Thymus (tissue), 11 donors: ENCODE data around the gene RMI2. TPM values are rescaled to one million over a fixed set of nuclear protein-coding genes. Genes with fewer than 3 reads are reported as not detected.

Experiments used
- DNase-seq, 9 donors: peaks; one replicate each; pipeline ENCODE4 v3.0.0-alpha.2; 2013; ENCODE audit warnings: low spot score in 9 of 9, low read depth in 6 of 9, missing footprints in 1 of 9
- H3K27ac ChIP-seq, 2 donors: one replicate each; pipeline ENCODE4 v1.5.1; 2013; ENCODE audit warnings: control low read depth in 1 of 2, low read depth in 1 of 2, low read length in 1 of 2, mild to moderate bottlenecking in 1 of 2, moderate library complexity in 1 of 2
- H3K27me3 ChIP-seq, 2 donors: one replicate each; pipeline ENCODE4 v1.5.1; 2013; ENCODE audit warnings: low read length in 1 of 2; ENCODE audit not compliant: control insufficient read depth in 2 of 2, insufficient read depth in 1 of 2
- H3K36me3 ChIP-seq, 2 donors: one replicate each; pipeline ENCODE4 v1.5.1; 2013; ENCODE audit warnings: low read length in 1 of 2, mild to moderate bottlenecking in 1 of 2, moderate library complexity in 1 of 2; ENCODE audit not compliant: control insufficient read depth in 2 of 2, insufficient read depth in 2 of 2
- H3K4me1 ChIP-seq, 2 donors: one replicate each; pipeline ENCODE4 v1.5.1; 2013; ENCODE audit warnings: low read length in 2 of 2; ENCODE audit not compliant: control insufficient read depth in 2 of 2, insufficient read depth in 2 of 2
- H3K4me3 ChIP-seq, 2 donors: one replicate each; pipeline ENCODE4 v1.5.1; 2013; ENCODE audit warnings: low read length in 2 of 2, control low read depth in 1 of 2, mild to moderate bottlenecking in 1 of 2
- H3K9me3 ChIP-seq, 2 donors: one replicate each; pipeline ENCODE4 v1.5.1; 2013; ENCODE audit warnings: low read length in 1 of 2, mild to moderate bottlenecking in 1 of 2; ENCODE audit not compliant: control insufficient read depth in 2 of 2, insufficient read depth in 1 of 2
- WGBS: extraction: QIAGEN DNeasy Blood & Tissue Kit; methylation state at CpG from one replicate; pipeline ENCODE4 v1.1.7; 2013; 5-methylcytosine and 5-hydroxymethylcytosine counted together
- polyA plus RNA-seq: library from polyadenylated mRNA; stranded (reverse); fragments of 200-250 nt; gene quantifications from one replicate; pipeline ENCODE4 v1.2.3, GENCODE V29; 2013
- total RNA-seq: library from RNA; stranded (reverse); fragments of 120-200 nt; gene quantifications from one replicate; pipeline ENCODE4 v1.2.4, GENCODE V29; 2013
- donor health status: healthy.

Gene RMI2
- total and polyA plus RNA-seq, 2 donors = 15.6 to 29.2 TPM

- Histone ChIP-seq H3K9me3 (peaks cover 0 to 8% of the 10 kb centered on the region in 2 donors), H3K36me3 (no peaks in the 10 kb centered on the region), H3K4me1 (peaks cover 16 to 44% of the 10 kb centered on the region in 2 donors), H3K27ac (peak overlapping the region; percentile 15 to 56), H3K27me3 (no peaks in the 10 kb centered on the region), H3K4me3 (no peak overlapping the region)
- 94% methylated on average over 9 of the region's 9 CpGs for WGBS
- no peak for DNase-seq
Observed at GRCh38 chr16:11326084-11326736, 19.0 kb upstream of the RMI2 start.

- Histone ChIP-seq H3K9me3 (peaks cover 0 to 8% of the 10 kb centered on the region in 2 donors), H3K4me1 (peaks cover 16 to 44% of the 10 kb centered on the region in 2 donors), H3K36me3 (no peaks in the 10 kb centered on the region), H3K4me3 (no peak overlapping the region), H3K27ac (no peak overlapping the region), H3K27me3 (no peaks in the 10 kb centered on the region)
- DNase-seq = no peak
- WGBS = 97% methylated on average over 9 of the region's 9 CpGs
Observed at GRCh38 chr16:11326737-11327276, 18.5 kb upstream of the RMI2 start.

DNA sequence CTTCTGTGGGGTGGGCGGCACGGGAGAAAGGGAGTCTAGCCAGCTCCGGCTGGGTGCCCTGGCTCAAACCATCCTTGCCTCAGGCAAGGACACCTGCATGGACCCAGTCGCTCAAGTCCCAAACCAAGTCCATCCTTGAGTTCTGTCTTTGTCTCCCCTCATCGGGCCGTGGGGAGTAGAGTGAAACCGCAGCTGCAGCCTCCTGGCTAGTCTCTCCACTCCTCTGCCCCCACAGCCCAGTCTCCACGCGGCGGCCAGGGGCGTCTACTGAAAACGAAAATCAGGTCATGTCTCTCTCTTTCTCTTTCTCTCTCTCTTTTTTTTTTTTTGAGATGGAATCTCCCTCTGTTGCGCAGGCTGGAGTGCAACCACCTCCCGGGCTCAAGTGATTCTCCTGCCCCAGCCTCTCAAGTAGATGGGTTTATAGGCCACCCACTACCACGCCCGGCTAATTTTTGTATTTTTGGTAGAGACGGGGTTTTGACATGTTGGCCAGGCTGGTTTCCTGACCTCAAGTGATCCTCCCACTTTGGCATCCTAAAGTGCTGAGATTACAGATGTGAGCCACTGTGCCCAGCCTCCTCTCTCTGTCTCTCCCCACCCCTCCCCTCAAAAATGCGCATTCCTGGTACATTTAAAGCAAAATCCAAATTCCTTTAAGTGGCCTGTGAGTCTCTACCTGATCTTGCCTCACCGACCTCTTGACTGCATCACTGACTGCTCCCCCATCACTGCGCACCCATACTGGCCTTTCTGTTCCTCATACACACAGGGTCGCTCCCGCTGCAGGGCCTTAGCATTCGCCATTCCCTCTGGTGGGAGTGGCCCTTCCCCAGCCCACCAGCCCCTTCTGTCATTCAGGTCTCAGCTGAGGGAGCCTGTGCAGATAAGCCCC is 17.7 kb upstream of the RMI2 start:
- Histone ChIP-seq H3K27ac (no peak overlapping the region), H3K36me3 (no peaks in the 10 kb centered on the region), H3K4me1 (peaks cover 16 to 44% of the 10 kb centered on the region in 2 donors), H3K9me3 (peaks cover 0 to 8% of the 10 kb centered on the region in 2 donors), H3K27me3 (no peaks in the 10 kb centered on the region), H3K4me3 (no peak overlapping the region)
- DNase-seq = no peak
- 93% methylated on average over 23 of the region's 23 CpGs for WGBS

DNA sequence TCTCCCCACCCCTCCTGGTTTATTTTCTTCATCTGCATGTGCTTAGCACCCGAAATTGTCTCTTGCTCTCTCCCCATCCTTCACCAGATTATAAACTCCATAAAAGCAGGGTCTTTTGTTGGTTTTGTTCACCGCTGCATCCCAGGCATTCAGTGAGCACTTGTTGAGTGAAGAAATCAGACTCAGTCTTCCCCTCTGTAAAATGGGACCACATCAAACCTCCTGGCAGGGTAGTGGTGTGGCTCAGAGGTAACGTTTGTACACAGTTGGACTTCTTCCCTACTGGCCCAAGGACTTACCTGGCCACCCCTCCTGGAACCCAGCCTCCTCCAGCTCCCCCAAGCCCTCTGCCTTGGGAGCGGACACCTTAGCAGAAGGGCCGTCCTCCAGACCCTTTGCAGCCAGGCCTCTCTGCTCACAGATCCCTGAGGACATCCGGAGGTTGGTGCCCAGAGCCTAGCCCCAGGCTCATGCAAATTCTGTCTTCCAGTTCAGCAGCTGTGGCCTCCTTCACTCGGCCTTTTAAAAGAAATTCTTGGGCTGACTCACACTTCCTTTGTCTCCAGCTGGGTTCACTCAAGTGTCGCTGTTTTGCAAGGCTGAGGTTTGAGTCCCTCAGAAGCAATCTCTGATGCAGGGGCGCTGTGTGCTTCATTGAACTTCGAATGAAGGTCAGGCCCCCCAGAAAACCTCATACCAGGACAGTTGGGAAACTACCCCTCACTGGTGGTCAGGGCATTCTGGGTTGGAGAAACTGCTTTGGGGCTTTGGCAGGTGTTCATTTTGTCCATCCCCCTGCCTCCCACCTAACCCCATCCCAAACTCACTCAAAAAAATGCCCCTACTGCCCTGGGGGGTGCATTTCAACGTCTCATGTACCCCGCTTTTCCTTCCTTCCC is 16.8 kb upstream of the RMI2 start:
- H3K4me3 ChIP-seq = no peak overlapping the region
- peak in 6 of 9 donors; percentile 51 to 88 (median 59) for DNase-seq
- H3K4me1 ChIP-seq = peaks cover 16 to 43% of the 10 kb centered on the region in 2 donors
- peaks cover 0 to 8% of the 10 kb centered on the region in 2 donors for H3K9me3 ChIP-seq
- WGBS = 38% methylated on average over 12 of the region's 12 CpGs
- peak overlapping the region; percentile 57 to 75 for H3K27ac ChIP-seq
- no peaks in the 10 kb centered on the region for H3K27me3 ChIP-seq
- no peaks in the 10 kb centered on the region for H3K36me3 ChIP-seq

- peak overlapping the region in 1 of 2 donors; percentile 57 for H3K27ac ChIP-seq
- H3K27me3 ChIP-seq = no peaks in the 10 kb centered on the region
- peak in 1 of 9 donors; percentile 58 for DNase-seq
- peaks cover 16 to 39% of the 10 kb centered on the region in 2 donors for H3K4me1 ChIP-seq
- H3K36me3 ChIP-seq = no peaks in the 10 kb centered on the region
- peaks cover 0 to 8% of the 10 kb centered on the region in 2 donors for H3K9me3 ChIP-seq
- WGBS = 35% methylated on average over 6 of the region's 6 CpGs
- H3K4me3 ChIP-seq = no peak overlapping the region
Observed at GRCh38 chr16:11329071-11329491, 16.2 kb upstream of the RMI2 start.

GRCh38 chr16:11329891-11330290 is 15.4 kb upstream of the RMI2 start:
- peaks cover 0 to 8% of the 10 kb centered on the region in 2 donors for H3K9me3 ChIP-seq
- DNase-seq = no peak
- no peaks in the 10 kb centered on the region for H3K27me3 ChIP-seq
- no peak overlapping the region for H3K27ac ChIP-seq
- H3K4me3 ChIP-seq = no peak overlapping the region
- H3K36me3 ChIP-seq = no peaks in the 10 kb centered on the region
- peaks cover 16 to 39% of the 10 kb centered on the region in 2 donors for H3K4me1 ChIP-seq
- WGBS = 95% methylated on average over 3 of the region's 3 CpGs

DNA sequence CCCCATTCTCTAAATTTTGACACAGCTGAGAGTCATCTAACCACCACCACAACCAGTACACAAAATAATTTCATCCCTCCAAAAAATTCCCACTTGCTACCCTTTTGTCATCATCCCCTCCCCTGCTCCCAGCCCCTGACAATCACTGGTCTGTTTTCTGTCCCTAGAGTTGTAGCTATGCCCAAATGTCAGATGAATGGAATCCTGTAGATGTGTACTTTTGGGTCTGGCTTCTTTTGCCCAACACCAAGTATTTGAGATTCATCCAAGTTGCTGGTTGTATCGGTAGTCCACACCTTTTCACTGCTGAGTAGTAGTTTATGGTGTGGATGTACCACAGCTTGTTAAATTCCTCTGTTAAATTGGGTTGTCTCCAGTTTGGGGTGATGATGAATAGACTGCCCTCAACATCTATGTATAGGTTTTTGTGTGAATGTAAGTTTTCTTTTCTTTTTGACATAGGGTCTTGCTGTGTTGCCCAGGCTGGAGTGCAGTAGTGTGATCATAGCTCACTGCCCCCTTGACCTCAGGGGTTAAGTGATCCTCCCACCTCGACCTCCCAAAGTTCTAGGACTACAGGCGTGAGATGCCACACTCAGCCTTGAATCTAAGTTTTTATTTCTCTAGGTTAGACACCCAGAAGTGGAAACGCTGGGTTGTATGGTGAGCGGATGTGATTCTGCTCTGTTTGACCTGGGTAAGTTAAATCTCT is 14.6 kb upstream of the RMI2 start:
- WGBS = 95% methylated on average over 5 of the region's 5 CpGs
- Histone ChIP-seq H3K4me1 (peaks cover 16 to 31% of the 10 kb centered on the region in 2 donors), H3K4me3 (no peak overlapping the region), H3K9me3 (peaks cover 0 to 8% of the 10 kb centered on the region in 2 donors), H3K27ac (no peak overlapping the region), H3K27me3 (no peaks in the 10 kb centered on the region), H3K36me3 (no peaks in the 10 kb centered on the region)
- no peak for DNase-seq

DNA sequence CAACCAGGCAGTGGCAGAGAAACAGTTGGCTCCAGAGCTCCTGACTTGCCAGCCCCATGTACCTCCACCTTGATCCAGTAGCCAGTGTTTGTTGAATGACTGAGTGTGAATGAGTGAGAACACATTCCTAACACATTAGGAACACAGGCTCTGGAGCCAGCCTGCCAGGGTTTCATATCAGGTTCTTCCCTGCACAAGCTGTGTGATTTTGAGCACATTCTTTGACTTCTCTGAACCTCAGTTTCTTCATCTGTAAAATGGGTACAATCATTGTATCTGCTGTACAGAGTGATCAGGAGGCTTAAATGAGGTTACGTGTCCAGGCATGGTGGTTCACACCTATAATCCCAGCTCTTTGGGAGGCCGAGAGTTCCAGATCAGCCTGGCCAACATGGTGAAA is 13.3 kb upstream of the RMI2 start:
- no peak for DNase-seq
- H3K4me3 ChIP-seq = no peak overlapping the region
- WGBS = 96% methylated on average over 2 of the region's 2 CpGs
- H3K4me1 ChIP-seq = peaks cover 16 to 23% of the 10 kb centered on the region in 2 donors
- peaks cover 0 to 4% of the 10 kb centered on the region in 2 donors for H3K9me3 ChIP-seq
- H3K27me3 ChIP-seq = no peaks in the 10 kb centered on the region
- H3K36me3 ChIP-seq = no peaks in the 10 kb centered on the region
- H3K27ac ChIP-seq = no peak overlapping the region
